ENCODE data around the gene C14orf180.

DNA sequence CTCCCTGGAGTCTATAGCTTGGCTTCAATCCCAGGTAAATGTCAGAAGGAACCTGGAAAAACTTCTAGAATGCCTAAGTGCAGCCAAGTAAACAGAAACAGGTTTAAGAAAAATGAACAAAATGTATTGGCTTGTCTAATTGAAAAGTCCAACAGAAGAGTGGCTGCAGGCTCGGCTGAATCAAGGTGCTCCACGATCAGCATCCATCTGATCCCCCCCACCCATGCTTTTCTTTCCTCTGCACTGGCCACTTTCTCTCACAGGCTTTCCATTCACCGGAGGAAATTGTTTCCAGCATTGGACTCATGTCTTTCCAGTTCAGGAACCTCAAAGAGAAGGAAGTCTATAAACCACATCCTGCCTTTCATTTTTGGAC, 42.0 kb upstream of the C14orf180 start:
- TF ChIP-seq, protein P1, sequence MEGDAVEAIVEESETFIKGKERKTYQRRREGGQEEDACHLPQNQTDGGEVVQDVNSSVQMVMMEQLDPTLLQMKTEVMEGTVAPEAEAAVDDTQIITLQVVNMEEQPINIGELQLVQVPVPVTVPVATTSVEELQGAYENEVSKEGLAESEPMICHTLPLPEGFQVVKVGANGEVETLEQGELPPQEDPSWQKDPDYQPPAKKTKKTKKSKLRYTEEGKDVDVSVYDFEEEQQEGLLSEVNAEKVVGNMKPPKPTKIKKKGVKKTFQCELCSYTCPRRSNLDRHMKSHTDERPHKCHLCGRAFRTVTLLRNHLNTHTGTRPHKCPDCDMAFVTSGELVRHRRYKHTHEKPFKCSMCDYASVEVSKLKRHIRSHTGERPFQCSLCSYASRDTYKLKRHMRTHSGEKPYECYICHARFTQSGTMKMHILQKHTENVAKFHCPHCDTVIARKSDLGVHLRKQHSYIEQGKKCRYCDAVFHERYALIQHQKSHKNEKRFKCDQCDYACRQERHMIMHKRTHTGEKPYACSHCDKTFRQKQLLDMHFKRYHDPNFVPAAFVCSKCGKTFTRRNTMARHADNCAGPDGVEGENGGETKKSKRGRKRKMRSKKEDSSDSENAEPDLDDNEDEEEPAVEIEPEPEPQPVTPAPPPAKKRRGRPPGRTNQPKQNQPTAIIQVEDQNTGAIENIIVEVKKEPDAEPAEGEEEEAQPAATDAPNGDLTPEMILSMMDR (IDR thresholded peaks at IDR 0.05) = no peak
- TF ChIP-seq EZH2 (IDR thresholded peaks at IDR 0.05) = no peak
- no peak for TF ChIP-seq EZH2phosphoT487 (IDR thresholded peaks at IDR 0.05)

All from neural progenitor cell (in vitro differentiated cells).